Measurements from ENCODE around the gene CPNE4. TPM values are rescaled to one million over a fixed set of nuclear protein-coding genes. Genes with fewer than 3 reads are reported as not detected.

The CPNE4 gene
- total RNA-seq, 1 experiment from 2014 or later, result 5.7 TPM

- no peak for TF ChIP-seq CTCF (conservative IDR thresholded peaks at IDR 0.05; ENCODE audit: low read depth, low read length)
- no peak for TF ChIP-seq EZH2 (IDR thresholded peaks at IDR 0.05; ENCODE audit: borderline replicate concordance, low read depth, low read length, poor library complexity, severe bottlenecking)
- POLR2A ChIA-PET (ENCODE audit: low non-redundant PET), result no interaction called here
- Histone ChIP-seq H3K27ac (ENCODE audit: low read depth, low read length, poor library complexity, severe bottlenecking) (no peak overlapping the region), H3K9me3 (ENCODE audit: low read depth, low read length, poor library complexity, severe bottlenecking) (no peaks in the 10 kb centered on the region), H3K4me3 (ENCODE audit: low read depth, low read length, poor library complexity, severe bottlenecking) (no peak overlapping the region), H3K4me1 (ENCODE audit: insufficient read depth, low read length, poor library complexity, severe bottlenecking) (no peaks in the 10 kb centered on the region), H3K27me3 (replicated peaks; ENCODE audit: insufficient read depth, low read depth, low read length, poor library complexity) (no peaks in the 10 kb centered on the region), H3K36me3 (ENCODE audit: insufficient read depth, low read length, poor library complexity, severe bottlenecking) (no peaks in the 10 kb centered on the region)
- BruUV-seq (replicated peaks), result no TSS peak
- intact Hi-C loops (cut with micrococcal nuclease; ENCODE audit: unreplicated experiment), result no loop called here
- no peak for DNase-seq (ENCODE audit: low spot score)
- CTCF ChIA-PET, result no interaction called here
Measured at GRCh38 chr3:131704098-131704497, 330.7 kb downstream of the CPNE4 start.

GRCh38 chr3:131702146-131702545 lies 332.7 kb downstream of the CPNE4 start:
- Histone ChIP-seq H3K36me3 (ENCODE audit: insufficient read depth, low read length, poor library complexity, severe bottlenecking) (no peaks in the 10 kb centered on the region), H3K9me3 (ENCODE audit: low read depth, low read length, poor library complexity, severe bottlenecking) (no peaks in the 10 kb centered on the region), H3K4me1 (ENCODE audit: insufficient read depth, low read length, poor library complexity, severe bottlenecking) (no peaks in the 10 kb centered on the region), H3K4me3 (ENCODE audit: low read depth, low read length, poor library complexity, severe bottlenecking) (no peak overlapping the region), H3K27ac (ENCODE audit: low read depth, low read length, poor library complexity, severe bottlenecking) (no peak overlapping the region), H3K27me3 (replicated peaks; ENCODE audit: insufficient read depth, low read depth, low read length, poor library complexity) (no peaks in the 10 kb centered on the region)
- intact Hi-C loops (cut with micrococcal nuclease; ENCODE audit: unreplicated experiment), result no loop called here
- ChIA-PET POLR2A (ENCODE audit: low non-redundant PET) (no interaction called here), CTCF (no interaction called here)
- BruUV-seq (replicated peaks), result no TSS peak
- no peak for DNase-seq (ENCODE audit: low spot score)
- TF ChIP-seq CTCF (conservative IDR thresholded peaks at IDR 0.05; ENCODE audit: low read depth, low read length), result no peak
- TF ChIP-seq EZH2 (IDR thresholded peaks at IDR 0.05; ENCODE audit: borderline replicate concordance, low read depth, low read length, poor library complexity, severe bottlenecking), result no peak

GRCh38 chr3:131701153-131701770 lies 333.6 kb downstream of the CPNE4 start:
- Histone ChIP-seq H3K4me3 (ENCODE audit: low read depth, low read length, poor library complexity, severe bottlenecking) (no peak overlapping the region), H3K27ac (ENCODE audit: low read depth, low read length, poor library complexity, severe bottlenecking) (no peak overlapping the region), H3K27me3 (replicated peaks; ENCODE audit: insufficient read depth, low read depth, low read length, poor library complexity) (no peaks in the 10 kb centered on the region), H3K36me3 (ENCODE audit: insufficient read depth, low read length, poor library complexity, severe bottlenecking) (no peaks in the 10 kb centered on the region), H3K4me1 (ENCODE audit: insufficient read depth, low read length, poor library complexity, severe bottlenecking) (no peaks in the 10 kb centered on the region), H3K9me3 (ENCODE audit: low read depth, low read length, poor library complexity, severe bottlenecking) (no peaks in the 10 kb centered on the region)
- intact Hi-C loops (cut with micrococcal nuclease; ENCODE audit: unreplicated experiment), result no loop called here
- BruUV-seq (replicated peaks), result no TSS peak
- ChIA-PET CTCF (no interaction called here), POLR2A (ENCODE audit: low non-redundant PET) (no interaction called here)
- no peak for DNase-seq (ENCODE audit: low spot score)
- TF ChIP-seq CTCF (conservative IDR thresholded peaks at IDR 0.05; ENCODE audit: low read depth, low read length) (no peak), EZH2 (IDR thresholded peaks at IDR 0.05; ENCODE audit: borderline replicate concordance, low read depth, low read length, poor library complexity, severe bottlenecking) (no peak)

Data from A673 (cell line).